CD4-positive, alpha-beta T cell treated with Interleukin-17A for 4 hours (primary cell): ENCODE results near the gene MAPK11.

ENCODE experiments used
- DNase-seq: peaks from one replicate; pipeline ENCODE4 v3.0.0-alpha.2; 2020; ENCODE audit warnings: mixed read lengths

The MAPK11 gene

GRCh38 chr22:50246242-50247175 lies 23.7 kb downstream of the MAPK11 start:
- DNase-seq, result no peak

- peak; percentile 87 for DNase-seq
Measured at GRCh38 chr22:50245214-50246072, 24.7 kb downstream of the MAPK11 start.

- DNase-seq, result peak; percentile 96
Measured at GRCh38 chr22:50244420-50245213, 25.6 kb downstream of the MAPK11 start, which contains the start of gene TUBGCP6. TUBGCP6 (minus strand) TSS chr22:50245023; CDS start chr22:50244459, 564 bp downstream.

- DNase-seq, result no peak
Measured at GRCh38 chr22:50243685-50244419, 26.3 kb downstream of the MAPK11 start.

- DNase-seq, result no peak
Measured at GRCh38 chr22:50242406-50242949, 27.7 kb downstream of the MAPK11 start.

- DNase-seq, result no peak
Measured at GRCh38 chr22:50238755-50239154, 31.4 kb downstream of the MAPK11 start.

- no peak for DNase-seq
Measured at GRCh38 chr22:50236731-50237409, 33.3 kb downstream of the MAPK11 start.

- no peak for DNase-seq
Measured at GRCh38 chr22:50233223-50233622, 37.0 kb downstream of the MAPK11 start.

- DNase-seq, result no peak
Measured at GRCh38 chr22:50232481-50233151, 37.6 kb downstream of the MAPK11 start.

- no peak for DNase-seq
Measured at GRCh38 chr22:50229370-50229769, 40.8 kb downstream of the MAPK11 start.

- DNase-seq, result no peak
Measured at GRCh38 chr22:50228366-50228765, 41.8 kb downstream of the MAPK11 start.

- DNase-seq, result no peak
Measured at GRCh38 chr22:50227579-50228215, 42.5 kb downstream of the MAPK11 start.

- no peak for DNase-seq
Measured at GRCh38 chr22:50226875-50227165, 43.4 kb downstream of the MAPK11 start.

- DNase-seq, result no peak
Measured at GRCh38 chr22:50226063-50226874, 43.9 kb downstream of the MAPK11 start.

GRCh38 chr22:50225200-50225969 lies 44.8 kb downstream of the MAPK11 start:
- no peak for DNase-seq

- no peak for DNase-seq
Measured at GRCh38 chr22:50224071-50224470, 46.1 kb downstream of the MAPK11 start.

GRCh38 chr22:50222508-50222907 lies 47.7 kb downstream of the MAPK11 start:
- no peak for DNase-seq
